ENCODE data around the gene IL1RL2.

Gene IL1RL2

DNA sequence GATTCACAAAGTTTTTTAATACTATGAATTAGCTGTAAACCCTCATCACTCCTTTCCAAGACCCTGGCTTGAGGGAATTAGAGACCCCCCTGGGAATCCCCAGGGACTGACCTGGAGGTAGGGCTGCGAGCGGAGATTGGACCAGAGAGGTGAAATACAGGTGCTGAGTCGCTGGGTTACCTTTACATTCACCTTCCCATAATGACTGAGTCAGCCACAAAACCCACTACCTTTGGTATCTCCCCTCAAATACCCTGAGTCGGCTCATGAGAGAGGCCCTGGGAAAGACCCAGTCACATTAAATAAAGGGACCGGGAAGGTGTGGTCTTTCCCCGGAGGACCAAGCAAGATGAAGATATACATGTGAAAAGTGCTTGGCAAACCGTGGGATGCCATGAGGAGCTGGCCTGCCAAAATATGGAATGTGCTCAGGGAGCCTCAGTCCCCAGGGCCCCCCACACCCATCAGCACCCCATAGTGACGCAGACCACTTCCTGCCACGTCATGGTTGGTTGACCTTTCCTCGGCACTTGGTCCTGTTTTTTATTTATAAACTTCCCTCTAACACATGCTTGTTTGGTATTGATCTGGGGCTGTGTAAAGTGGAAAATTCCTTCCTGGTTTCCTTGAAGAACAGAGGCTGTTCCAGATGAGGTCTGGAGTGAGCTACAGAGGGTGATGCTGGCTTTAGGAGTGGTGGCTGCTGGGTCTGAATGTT, 51.4 kb downstream of the IL1RL2 start:
- DNase-seq (ENCODE audit: low read depth in 2 of 2, low spot score in 1 of 2) = no peak

DNA sequence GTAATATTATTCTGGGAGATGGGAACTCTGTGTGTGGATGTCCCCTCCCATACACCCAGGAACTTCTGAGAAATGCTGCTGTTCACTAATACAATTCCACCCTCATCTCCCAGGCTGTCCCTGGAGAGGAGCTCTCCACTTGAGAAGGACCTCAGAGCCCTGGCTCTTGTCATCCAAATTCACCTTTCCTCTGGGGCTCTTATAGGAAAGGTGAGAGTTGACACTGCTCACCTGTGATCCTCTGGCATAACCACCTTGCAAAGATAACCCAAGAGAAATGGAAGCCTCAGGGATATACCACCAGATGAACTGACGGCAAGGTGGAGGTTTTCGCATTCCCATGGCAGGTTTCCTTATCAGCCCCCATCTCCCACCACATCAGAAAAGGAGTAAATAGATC, 52.0 kb downstream of the IL1RL2 start:
- DNase-seq (ENCODE audit: low read depth in 2 of 2, low spot score in 1 of 2) = no peak

GRCh38 chr2:102239344-102239743, 52.5 kb downstream of the IL1RL2 start:
- DNase-seq (ENCODE audit: low read depth in 2 of 2, low spot score in 1 of 2) = no peak

DNA sequence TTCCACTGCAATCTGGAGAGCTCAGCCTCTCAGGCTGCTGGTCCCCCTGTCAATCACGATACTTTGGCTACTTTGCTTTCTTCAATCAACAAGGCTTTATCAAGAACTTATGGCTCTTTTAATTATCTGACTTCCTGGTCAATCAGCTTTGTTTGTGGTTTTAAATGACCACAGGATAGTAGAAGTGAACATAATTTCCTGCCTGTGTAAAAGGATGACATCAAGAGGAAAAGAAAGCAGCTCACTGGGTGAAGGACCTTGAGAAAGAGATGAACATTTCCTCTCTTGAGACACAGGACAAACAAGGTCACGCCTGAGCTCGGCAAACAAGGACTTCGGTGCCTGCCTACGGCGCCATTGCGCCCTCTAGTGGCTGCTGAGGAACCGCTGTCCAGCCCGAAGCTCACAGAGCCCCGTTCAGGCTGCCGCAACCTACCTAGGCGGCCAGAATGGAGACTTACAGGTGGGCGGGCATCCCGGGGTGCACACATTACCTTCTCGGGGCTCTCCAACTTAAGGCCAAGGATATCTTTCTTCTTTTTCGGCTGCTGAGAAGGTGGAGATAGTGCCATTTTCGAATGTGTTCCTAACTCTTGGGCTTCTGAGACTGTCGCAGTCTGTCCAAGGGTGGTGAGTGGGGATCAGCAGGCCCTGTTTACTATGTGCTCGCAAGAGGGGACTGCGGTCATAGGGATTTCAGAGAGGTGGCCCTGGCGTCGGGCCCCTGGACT, 54.0 kb downstream of the IL1RL2 start:
- DNase-seq (ENCODE audit: low read depth in 2 of 2, low spot score in 1 of 2) = peak; percentile 72 to 80

GRCh38 chr2:102241616-102242305, 54.9 kb downstream of the IL1RL2 start:
- DNase-seq (ENCODE audit: low read depth in 2 of 2, low spot score in 1 of 2) = no peak

DNA sequence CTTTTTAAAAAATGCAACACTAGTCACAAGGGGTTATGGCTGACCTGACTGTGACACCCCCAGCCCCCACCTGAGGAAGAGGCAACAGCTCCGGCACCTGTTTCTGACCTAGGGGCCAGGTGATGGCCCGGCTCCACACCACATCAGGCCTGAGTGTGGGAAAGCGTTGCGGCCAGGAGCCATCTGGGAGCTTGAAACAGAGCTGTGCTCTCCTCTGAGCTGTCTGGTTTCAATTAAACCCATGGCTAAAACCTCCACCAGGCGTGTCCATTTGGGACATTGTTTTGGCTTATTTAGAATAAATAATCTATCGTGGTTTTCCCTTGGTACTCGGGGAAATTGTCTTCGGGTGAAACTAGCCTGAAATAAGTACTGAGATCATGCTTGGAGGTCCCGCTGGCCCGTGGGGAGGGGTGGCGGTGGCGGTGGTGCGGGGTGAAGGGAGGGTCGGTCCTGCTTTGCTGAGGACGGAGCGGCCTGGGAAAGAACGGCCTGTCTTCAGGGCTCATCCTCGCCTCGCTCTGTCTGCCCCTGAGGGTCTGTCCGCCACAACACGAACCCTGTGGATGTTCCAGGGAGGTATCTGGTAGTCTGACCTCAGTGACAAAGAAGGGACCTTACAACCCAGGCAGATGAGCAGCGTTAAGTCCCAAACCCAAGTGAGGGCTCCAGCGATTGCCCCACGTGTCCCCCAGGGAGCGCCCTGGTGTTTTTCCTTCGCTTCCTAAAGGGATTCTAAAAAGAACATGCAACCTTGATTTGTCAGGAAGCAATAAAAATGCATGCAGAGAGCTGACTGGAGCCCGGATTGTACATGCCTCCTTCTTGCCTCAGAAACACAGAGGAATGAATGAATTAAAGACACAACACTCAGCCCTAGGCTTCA, 58.7 kb downstream of the IL1RL2 start:
- DNase-seq (ENCODE audit: low read depth in 2 of 2, low spot score in 1 of 2) = no peak

GRCh38 chr2:102250278-102250821, 63.5 kb downstream of the IL1RL2 start:
- no peak for DNase-seq (ENCODE audit: low read depth in 2 of 2, low spot score in 1 of 2)

DNA sequence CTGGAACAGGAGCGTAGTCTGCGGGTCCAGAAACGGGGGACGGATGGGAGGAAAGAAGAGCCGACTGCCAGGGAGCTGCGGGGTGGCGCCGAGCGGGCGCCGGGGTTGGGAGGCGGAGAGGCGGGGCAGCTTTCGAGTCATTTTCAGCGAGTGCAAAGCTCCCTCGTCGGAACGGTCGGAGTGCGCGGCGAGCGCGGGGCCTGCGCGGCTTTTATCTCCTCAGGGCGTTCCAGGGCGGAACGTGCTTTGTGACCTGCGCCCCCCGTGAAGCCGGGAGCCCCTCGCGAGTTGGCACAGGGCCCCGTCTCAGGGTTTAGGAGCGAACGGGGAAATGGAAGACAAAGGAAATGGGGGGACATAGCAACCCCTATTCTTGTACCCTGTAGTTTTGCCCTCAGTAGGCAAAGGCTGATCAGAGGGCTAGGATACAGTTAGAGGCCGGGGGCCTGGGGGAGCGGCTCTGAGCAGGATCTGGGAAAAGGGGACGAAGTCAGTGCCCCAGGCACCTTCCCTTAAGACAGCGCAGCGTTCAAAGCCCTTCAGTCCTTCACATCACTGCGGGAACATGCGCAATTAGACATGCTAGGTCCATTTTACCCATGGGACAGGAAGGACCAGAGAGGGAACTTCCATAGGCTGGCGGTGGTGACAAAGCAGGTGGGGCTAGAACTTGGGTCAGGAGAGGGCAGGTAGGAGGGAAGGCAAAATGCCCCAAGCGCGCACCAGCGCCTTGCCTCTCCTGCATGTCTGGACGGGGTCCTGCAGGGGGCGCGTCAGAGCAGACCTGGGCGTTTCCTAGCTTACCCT, 64.4 kb downstream of the IL1RL2 start:
- peak in 1 of 2 donors; percentile 44 for DNase-seq (ENCODE audit: low read depth in 2 of 2, low spot score in 1 of 2)

DNA sequence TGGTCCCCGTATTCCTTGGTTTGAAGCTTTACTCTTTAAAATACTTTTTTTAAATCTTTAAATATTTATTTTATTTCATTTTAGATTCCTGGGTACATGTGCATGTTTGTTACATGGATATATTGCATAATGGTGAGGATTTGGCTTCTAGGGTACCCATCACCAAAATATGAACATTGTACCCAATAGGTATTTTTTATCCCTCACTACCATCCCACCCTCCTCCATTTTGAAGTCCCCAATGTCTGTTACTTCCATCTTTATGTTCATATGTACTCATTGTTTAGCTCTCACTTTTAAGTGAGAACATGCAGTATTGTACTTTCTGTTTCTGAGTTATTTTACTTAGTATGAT, 65.0 kb downstream of the IL1RL2 start:
- DNase-seq (ENCODE audit: low read depth in 2 of 2, low spot score in 1 of 2) = no peak

- no peak for DNase-seq (ENCODE audit: low read depth in 2 of 2, low spot score in 1 of 2)
Observed at GRCh38 chr2:102252236-102252635, 65.4 kb downstream of the IL1RL2 start.

- no peak for DNase-seq (ENCODE audit: low read depth in 2 of 2, low spot score in 1 of 2)
Observed at GRCh38 chr2:102253140-102253752, 66.4 kb downstream of the IL1RL2 start.

- DNase-seq (ENCODE audit: low read depth in 2 of 2, low spot score in 1 of 2) = no peak
Observed at GRCh38 chr2:102253753-102254150, 66.9 kb downstream of the IL1RL2 start.

GRCh38 chr2:102256276-102256675, 69.5 kb downstream of the IL1RL2 start:
- DNase-seq (ENCODE audit: low read depth in 2 of 2, low spot score in 1 of 2) = no peak

GRCh38 chr2:102256874-102257462, 70.1 kb downstream of the IL1RL2 start:
- DNase-seq (ENCODE audit: low read depth in 2 of 2, low spot score in 1 of 2) = no peak

GRCh38 chr2:102258025-102258385, 71.2 kb downstream of the IL1RL2 start:
- no peak for DNase-seq (ENCODE audit: low read depth in 2 of 2, low spot score in 1 of 2)

DNA sequence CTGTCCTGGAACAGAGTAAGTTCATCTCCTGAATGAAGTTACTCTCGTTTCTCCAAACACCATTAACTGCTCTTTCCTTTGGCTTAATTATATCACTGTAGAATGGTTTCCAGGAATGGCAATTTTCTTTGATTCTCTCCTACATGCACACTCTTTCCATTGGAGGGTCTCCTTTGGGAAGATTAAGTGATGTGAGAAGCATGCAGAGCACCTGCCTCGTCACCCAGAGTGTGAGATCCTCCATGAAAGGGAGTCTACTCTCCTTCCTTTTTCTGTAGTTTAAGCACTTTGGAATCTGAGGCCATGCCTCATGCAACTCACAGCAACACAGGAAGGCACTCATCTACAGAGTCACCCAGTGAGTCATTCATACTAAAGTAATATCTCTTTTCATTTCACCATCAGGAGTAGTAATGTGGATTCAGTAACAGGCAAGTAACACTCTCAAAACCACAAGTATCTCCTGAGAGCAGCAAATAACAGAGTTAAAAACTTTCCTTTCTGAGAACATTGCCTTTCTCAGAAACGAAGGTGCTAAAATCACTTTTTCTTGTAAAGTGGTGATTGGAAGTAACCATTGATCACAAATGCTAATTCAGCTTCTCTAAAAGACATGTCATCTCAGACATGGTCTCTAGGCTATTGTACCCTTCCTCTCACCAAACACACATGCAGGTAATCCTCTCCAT, 71.7 kb downstream of the IL1RL2 start:
- DNase-seq (ENCODE audit: low read depth in 2 of 2, low spot score in 1 of 2) = no peak

- no peak for DNase-seq (ENCODE audit: low read depth in 2 of 2, low spot score in 1 of 2)
Observed at GRCh38 chr2:102261467-102262135, 74.8 kb downstream of the IL1RL2 start.

Data from stimulated activated CD8-positive, alpha-beta memory T cell treated with anti-CD3 and anti-CD28 coated beads, Interleukin-4, amount 100 ng/mL, for 4 hours (primary cell).